ENCODE data around the gene TANK.
"Not testable (repeated sequence)": the region's sequence is repeated elsewhere in the genome, so short reads cannot be mapped to it uniquely, and the experiment has no call there.

The TANK gene

GRCh38 chr2:161131074-161131680 lies 29.1 kb upstream of the TANK start:
- no peak for ATAC-seq
- TF ChIP-seq SNAI2 (CRISPR knock-in tag; IDR thresholded peaks at IDR 0.05) (no peak), ZFP3 (CRISPR knock-in tag; IDR thresholded peaks at IDR 0.05) (no peak), OSR1 (CRISPR knock-in tag; IDR thresholded peaks at IDR 0.05) (no peak), ISL1 (CRISPR knock-in tag; IDR thresholded peaks at IDR 0.05) (no peak), RARB (CRISPR knock-in tag; IDR thresholded peaks at IDR 0.05) (no peak), ARNTL (CRISPR knock-in tag; IDR thresholded peaks at IDR 0.05; ENCODE audit: borderline replicate concordance, low read depth) (no peak), TCF4 (CRISPR knock-in tag; IDR thresholded peaks at IDR 0.05; ENCODE audit: borderline replicate concordance) (no peak), TSHZ2 (CRISPR knock-in tag; IDR thresholded peaks at IDR 0.05) (no peak), GLIS3 (CRISPR knock-in tag; IDR thresholded peaks at IDR 0.05) (no peak)

GRCh38 chr2:161131804-161132203 lies 28.4 kb upstream of the TANK start:
- no peak for ATAC-seq
- no peak for TF ChIP-seq CREB5 (CRISPR knock-in tag; IDR thresholded peaks at IDR 0.05; ENCODE audit: low read depth)
- TF ChIP-seq ZNF8 (CRISPR knock-in tag; IDR thresholded peaks at IDR 0.05) = no peak
- TF ChIP-seq ISL1 (CRISPR knock-in tag; IDR thresholded peaks at IDR 0.05) = no peak

GRCh38 chr2:161132384-161132783 lies 27.8 kb upstream of the TANK start:
- not testable (repeated sequence) for ATAC-seq

GRCh38 chr2:161133366-161133765 lies 26.9 kb upstream of the TANK start:
- TF ChIP-seq SNAI2 (CRISPR knock-in tag; IDR thresholded peaks at IDR 0.05) = no peak
- TF ChIP-seq ZNF70 (CRISPR knock-in tag; IDR thresholded peaks at IDR 0.05) = no peak
- no peak for TF ChIP-seq ESRRG (CRISPR knock-in tag; IDR thresholded peaks at IDR 0.05)
- no peak for TF ChIP-seq ZC3H10 (CRISPR knock-in tag; IDR thresholded peaks at IDR 0.05)
- ATAC-seq = no peak

- no peak for TF ChIP-seq ZFP3 (CRISPR knock-in tag; IDR thresholded peaks at IDR 0.05)
- no peak for TF ChIP-seq PATZ1 (CRISPR knock-in tag; IDR thresholded peaks at IDR 0.05; ENCODE audit: borderline replicate concordance)
- TF ChIP-seq BACH2 (CRISPR knock-in tag; IDR thresholded peaks at IDR 0.05; ENCODE audit: borderline replicate concordance) = no peak
- TF ChIP-seq ZFP30 (CRISPR knock-in tag; IDR thresholded peaks at IDR 0.05) = no peak
- TF ChIP-seq ISL1 (CRISPR knock-in tag; IDR thresholded peaks at IDR 0.05) = peak; percentile 22; the same call in 1 of the 2 replicates
- ATAC-seq = peak; percentile 72
Measured at GRCh38 chr2:161134547-161135518, 25.4 kb upstream of the TANK start.

- peak; percentile 31 for ATAC-seq
- no peak for TF ChIP-seq ZFP30 (CRISPR knock-in tag; IDR thresholded peaks at IDR 0.05)
- no peak for TF ChIP-seq ZC3H10 (CRISPR knock-in tag; IDR thresholded peaks at IDR 0.05)
- no peak for TF ChIP-seq BACH2 (CRISPR knock-in tag; IDR thresholded peaks at IDR 0.05; ENCODE audit: borderline replicate concordance)
- TF ChIP-seq ISL1 (CRISPR knock-in tag; IDR thresholded peaks at IDR 0.05) = no peak
- TF ChIP-seq GLIS3 (CRISPR knock-in tag; IDR thresholded peaks at IDR 0.05) = no peak
Measured at GRCh38 chr2:161135951-161136593, 24.2 kb upstream of the TANK start.
